Stimulated activated CD8-positive, alpha-beta memory T cell treated with anti-CD3 and anti-CD28 coated beads, Interleukin-12 subunit alpha, Interleukin-12 subunit beta, amount 100 ng/mL, for 4 hours (primary cell): ENCODE data around the gene KCNQ2.
"Not testable (repeated sequence)": the region's sequence is repeated elsewhere in the genome, so short reads cannot be mapped to it uniquely, and the experiment has no call there.

ENCODE experiments used
- DNase-seq: peaks from one replicate; pipeline ENCODE4 v3.0.0-alpha.2; 2020; ENCODE audit warnings: low read depth

The KCNQ2 gene

DNA sequence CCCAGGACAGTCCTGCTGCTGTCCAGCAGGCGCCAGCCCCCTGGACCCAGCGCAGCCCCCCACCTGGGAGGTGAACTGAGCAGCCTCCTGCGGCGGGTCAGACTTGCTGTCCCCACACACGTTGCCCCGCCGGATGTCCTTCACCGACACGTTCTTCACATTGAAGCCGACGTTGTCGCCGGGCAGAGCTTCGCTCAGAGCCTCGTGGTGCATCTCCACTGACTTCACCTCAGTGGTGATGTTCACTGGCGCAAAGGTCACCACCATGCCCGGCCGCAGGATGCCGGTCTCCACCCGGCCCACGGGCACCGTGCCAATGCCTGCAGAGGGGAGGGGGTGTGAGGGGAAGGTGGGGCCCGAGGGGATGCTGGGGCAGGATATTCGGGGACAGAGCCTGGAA is 18.0 kb upstream of the KCNQ2 start:
- DNase-seq = no peak

DNA sequence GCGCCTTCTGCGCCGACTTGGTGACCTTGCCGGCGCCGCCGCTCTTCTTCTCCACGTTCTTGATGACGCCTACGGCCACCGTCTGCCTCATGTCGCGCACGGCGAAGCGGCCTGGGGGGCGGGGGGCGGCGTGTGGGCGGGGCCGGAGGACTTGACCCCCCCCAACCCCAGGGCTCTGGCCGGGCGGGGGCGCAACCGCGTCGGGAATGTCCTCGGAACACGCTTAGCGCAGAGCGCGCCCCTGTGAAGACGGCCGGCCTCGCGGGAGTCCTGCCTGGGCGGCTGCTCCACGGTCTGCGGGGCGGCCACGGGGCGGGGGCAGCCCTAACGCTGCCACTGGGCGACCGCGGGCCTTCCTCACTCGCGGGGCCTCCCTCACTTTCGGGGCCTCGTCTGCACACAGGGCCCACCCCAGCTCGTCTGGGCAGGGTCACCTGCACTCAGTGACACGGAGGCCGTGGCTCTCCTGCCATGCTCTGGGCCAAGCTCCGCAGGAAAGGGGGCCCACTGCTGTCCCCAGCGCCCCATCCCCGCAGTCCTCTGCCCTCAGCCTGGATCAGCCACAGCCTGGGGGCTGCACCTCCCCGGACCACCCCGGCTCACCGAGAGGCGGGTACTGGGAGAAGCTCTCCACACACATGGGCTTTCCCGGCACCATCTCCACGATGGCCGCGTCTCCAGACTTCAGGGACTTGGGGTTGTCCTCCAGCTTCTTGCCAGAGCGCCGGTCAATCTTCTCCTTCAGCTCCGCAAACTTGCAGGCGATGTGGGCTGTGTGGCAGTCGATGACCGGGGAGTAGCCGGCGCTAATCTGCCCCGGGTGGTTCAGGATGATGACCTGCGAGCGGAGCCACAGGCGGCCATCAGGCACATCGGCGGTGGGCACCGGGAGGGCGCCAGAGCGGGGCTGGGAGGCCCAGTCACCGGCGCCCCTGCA is 16.1 kb upstream of the KCNQ2 start:
- no peak for DNase-seq

DNA sequence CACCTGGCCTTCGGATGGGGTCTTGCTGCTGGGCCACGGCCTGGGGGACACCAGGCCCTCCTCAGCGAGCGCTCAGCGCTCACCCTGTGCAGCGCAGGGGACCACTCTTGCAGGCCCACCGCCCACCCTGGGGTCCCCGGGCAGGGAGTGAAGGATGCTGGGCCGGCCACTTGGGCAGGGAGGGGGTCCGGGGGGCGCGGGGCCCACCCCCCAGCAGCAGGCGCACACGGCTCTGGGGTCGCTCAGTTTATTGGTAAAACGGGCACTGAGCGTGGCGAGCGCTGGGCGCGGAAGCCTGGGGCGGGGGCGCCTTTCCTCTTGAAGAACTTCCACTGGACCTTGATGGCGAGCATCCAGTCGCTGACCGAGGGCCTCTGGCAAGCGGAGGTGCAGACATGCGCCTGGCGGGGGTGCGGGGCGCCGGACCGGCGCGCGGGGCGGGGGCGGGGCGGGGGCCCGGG is 15.4 kb upstream of the KCNQ2 start:
- no peak for DNase-seq

DNA sequence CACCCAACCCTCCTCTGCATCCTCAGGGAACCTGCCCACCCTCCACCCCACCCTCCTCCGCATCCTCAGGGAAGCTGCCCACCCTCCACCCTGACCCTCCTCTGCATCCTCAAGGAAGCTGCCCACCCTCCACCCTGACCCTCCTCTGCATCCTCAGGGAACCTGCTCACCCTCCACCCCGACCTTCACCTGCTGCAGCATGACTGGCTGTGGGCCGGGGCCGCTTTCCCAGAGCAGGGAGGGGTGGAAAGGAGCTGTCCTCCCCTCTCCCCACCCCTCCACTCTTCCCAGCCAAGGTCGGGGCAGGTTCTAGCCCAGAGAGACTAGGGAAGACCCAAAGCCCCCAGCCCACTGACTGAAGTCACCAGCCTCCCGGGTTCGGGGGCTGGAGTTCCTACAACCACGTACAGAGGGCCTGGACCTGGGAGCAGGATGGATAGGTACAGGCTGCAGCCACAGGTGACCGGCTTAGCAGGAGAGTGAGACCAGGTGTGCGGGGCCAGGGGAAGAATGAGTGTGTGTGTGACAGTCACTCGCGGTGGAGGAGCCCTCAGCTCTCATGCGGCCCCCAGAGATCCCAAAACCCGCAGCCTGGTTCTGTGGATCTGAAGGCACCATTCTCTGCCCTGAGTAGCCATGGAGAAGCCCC is 14.8 kb upstream of the KCNQ2 start:
- no peak for DNase-seq

DNA sequence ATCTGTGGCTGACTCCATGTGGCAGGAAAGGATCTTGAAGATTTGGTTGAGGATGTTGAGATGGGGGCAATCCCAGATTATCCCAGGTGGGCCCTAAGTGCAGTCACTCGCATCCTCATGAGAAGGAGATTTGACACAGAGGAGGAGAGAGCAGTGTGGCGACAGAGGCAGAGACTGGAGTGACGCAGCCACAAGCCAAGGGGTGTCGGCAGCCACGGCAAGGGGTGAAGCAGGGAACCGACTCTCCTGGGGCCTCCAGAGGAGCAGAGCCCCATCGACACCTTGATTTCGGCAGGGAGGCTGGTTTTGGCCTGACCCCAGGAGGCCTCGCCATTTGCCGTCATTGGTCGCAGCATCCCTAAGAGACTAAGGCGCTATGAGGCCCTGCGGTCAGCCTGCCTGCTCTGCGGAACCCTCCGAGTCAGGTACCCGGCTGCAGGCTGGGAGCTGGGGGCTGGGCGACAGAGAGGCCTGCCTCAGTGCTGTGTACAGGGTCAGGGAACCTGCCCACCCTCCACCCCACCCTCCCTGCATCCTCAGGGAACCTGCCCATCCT is 13.9 kb upstream of the KCNQ2 start:
- no peak for DNase-seq

DNA sequence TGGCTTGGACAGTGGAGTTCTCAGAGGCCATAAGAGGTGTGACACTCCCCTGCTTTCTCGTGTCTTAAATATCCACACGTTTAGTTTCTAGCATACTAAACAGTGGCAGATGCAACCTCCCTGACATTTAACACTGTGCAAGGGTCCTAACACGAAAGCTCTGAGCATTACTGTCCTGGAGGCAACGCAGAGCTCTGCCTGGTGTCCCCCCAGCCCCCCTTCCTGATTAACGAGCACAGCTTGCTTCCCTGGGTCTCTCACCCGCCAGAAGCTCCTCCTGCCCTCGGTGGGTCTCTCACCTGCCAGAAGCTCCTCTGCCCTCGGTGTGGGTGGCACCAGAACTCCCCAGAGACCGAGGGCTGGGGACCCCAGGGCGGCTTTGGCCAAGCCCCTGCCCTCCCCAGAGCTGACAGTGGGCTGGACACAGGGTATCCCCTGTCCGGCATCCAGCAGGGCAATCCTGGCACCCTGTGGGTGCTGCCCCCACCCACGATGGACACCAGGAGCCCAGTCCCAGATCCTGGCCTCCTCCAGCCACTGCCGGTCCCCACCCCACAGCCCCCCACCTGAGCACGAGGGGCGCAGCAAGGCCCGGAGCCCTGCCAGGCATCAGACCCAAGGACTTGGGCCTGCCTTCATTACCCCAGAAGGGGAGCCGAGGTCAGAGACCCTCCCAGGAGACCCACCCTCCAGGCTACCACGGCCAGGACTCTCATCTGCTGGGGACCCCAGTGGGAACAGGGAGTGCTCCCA is 12.4 kb upstream of the KCNQ2 start:
- no peak for DNase-seq

DNA sequence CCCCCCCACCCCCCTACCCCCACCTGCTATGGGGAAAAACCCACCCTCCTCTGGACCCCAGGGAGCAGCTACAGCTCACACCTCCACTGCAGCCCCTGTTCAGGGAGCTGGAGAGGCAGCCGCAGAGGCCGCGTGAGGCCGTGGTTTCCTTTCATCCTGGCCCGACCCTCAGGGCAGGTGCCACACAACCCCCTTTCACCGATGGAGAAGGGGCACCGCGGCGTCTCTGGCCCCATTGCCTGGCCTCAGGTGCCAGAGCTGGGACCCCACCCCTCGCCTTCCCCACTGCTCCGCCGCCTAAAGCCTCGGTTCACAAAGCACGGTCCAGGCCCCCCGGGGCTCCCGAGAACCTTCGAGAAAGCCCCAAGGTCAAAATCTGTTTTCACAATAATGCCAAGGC is 11.8 kb upstream of the KCNQ2 start:
- DNase-seq = no peak

DNA sequence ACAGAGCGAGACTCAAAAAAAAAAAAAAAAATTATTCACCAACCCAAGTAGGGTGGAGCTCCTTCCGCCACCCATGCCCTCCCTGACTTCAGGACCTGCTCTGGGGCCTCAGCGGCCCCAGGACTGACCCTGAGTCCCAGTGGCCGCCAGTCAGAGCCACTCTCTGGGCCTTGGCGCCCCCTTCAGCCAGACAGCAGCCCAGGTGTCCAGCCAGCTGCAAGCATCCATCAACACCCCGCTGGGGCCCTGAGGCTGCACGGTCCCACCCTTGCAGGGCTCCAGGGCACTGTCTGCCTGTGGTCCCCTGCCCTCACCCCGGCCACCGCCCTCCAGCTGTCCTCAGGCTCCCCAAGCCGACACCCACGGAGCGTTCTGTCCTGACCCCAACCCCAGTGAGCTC is 11.4 kb upstream of the KCNQ2 start:
- no peak for DNase-seq

DNA sequence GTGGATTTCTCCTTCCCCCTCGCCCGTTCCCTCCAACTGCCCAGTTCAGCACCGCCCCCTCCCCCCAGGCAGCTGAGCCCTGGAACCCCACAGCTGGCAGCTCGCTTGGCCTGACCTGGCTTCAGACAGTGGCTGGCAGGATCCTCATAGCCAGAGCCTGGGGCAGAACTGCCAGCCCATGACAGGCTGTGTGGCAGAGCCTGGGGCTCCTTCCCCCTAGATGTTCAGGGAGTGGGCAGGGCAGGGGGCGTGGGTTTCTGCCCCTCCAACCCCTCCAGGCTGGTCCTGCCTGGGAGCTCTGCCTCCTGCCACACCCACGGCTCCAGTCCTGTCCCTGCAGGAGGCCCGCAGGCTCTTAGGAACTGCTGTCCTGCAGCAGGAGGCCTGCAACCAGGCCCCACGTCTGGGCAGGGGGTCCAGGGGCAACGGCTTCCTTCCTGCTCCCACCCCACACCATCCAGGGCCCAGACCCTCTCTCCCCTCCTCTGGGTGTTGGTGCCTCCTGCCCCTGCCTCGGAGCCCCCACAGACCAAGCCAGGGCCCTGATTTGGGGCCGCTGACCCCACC is 9.6 kb upstream of the KCNQ2 start:
- DNase-seq = no peak

DNA sequence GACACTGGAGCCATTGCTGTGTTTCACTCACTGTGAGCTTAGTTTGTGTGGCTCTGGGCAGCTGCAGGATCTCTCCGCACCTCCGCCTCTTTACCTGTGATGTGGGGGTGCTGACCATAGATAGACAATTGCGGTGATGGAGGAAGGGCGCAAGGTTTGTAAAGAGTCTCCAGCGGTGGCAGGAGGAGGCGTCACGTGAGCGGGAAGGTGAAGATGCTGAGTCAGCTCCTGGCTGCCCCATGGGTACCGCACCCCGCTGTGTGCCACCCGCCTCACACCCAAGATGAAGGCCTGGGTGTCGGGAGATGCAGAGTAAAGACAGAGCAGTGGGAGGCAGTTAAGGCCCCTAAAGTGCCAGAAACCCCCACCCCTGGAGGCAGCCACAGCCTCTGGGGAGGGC is 9.0 kb upstream of the KCNQ2 start:
- DNase-seq = no peak

DNA sequence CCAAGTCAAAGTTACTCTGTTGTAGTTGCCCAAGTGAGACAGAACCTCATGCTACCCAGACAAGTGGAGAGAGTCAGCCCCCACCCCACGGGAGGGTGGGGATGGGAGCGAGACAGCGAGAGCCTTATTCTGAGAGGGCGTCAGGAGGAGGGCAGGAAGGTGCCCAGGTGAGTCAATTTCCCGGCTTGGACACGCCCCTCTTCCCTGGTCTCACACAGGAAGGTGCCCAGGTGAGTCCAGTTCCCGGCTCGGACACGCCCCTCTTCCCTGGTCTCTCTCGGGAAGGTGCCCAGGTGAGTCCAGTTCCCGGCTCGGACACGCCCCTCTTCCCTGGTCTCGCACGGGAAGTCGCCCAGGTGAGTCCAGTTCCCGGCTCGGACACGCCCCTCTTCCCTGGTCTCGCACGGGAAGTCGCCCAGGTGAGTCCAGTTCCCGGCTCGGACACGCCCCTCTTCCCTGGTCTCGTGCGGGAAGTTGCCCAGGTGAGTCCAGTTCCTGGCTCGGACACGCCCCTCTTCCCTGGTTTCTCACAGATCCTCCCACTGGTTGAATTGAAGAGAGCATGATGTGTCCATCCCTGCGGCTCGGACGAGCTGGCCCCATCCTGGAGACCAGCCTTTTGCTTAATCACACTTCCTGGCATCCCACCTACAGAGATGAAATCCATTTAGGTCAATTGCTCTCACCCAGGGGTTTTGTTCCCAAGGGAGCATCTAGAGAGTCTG is 7.4 kb upstream of the KCNQ2 start:
- not testable (repeated sequence) for DNase-seq

DNA sequence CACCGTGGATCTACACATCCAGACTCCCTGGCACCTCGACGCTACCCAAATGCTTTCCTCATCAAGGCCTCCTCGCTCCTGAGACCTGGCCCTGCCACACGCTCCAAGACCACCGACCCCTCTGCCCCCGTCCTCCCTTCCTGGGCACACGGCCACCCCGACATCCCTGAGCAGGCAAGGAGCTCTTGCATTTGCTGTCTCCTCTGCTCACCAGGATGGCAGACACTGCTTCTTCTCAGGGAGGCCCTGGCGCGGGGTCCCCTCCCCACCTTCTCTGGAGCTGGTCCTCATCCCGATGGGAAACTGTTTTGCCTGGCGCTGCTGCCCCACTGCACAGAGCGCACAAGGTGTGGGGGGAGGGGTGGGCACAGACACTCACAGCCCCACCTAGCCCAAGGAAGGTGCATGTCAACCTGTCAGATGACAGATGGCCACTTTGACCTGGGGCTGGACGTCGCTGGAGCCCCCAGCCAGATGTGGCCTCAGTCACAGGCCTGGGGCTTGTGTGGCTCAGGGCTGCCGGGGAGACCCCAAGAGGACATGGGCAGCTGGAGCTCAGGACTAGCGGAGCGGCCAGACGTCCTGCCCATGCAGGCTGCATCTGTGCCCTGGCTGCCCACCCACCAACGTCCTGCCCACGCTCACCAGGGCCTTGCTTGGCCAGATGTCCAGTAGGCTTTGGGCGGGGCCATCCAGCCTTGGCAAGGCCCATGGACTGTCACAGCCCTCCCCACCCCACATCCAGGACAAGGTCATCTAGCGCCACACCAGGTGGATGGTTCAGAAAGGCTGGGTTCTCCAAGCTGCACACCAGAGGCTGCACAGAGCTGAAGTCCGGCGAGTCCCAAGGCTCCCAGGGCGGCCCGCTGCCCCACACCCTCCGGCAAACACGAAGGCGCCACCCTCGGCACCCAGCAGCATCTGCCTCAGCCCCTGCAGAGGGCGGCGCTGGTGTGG is 6.2 kb upstream of the KCNQ2 start:
- no peak for DNase-seq

DNA sequence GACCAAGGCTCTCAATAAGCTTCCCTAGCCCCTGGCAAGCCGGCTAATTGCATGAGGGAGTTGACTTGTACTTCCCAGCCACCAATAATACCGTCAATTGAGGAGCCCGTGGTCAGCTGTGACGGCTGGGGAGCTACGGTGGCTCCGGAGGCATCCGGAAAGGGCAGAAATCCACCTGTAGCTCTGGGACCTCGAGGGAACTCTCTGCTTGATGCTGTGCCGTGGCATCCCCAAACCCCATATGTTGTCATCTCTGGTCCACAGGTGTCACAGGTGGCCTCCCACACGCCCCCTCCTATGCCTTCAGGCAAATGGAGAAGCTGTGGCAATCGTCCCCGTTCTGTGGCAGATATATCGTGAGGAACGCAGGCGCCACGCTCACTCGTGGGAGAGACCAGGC is 5.5 kb upstream of the KCNQ2 start:
- no peak for DNase-seq

DNA sequence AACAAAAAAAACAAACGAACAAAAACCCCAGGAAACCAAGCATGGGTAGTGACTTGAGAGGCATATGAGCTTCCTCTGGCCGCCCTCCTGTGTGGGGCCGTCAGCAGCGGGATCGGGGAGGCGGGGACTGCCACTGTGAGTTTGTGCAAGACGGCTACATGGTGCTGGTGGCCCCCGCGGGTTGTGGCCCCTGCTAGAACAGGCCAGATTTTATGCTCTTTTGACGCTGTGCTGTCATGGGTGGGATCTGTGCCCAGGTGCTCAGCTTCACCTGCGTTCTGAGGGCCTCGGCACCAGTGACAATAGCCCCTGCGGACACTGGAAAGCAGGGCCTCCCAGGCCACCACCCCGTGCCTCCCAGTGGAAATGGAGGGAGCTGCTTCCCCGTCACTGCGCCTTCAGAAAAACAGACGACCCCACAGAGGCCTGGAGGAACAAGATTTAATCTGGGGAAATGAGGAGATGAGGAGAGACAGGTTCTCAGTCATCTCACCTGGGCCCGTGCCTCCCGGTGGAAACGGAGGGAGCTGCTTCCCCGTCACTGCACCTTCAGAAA is 4.7 kb upstream of the KCNQ2 start:
- no peak for DNase-seq

DNA sequence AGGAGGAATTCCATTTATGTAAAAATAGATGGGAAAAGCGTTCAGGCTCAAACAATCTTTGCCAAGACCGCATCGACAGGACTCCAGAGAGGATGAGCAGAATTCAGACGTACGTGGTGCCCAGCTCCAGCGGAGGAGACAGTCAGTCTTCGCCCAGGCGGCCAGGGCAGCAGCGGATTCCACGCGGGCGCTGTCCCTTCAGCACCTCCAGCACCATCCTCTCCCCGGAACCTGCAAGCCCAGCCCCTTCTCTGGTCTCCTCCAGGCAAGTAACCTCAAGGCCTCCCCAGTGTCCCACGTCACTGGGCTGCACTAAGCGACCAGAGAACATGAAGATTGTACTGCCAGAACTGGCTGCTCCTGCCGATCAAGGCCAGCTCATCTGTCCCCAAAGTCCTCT is 2.8 kb upstream of the KCNQ2 start:
- DNase-seq = no peak

DNA sequence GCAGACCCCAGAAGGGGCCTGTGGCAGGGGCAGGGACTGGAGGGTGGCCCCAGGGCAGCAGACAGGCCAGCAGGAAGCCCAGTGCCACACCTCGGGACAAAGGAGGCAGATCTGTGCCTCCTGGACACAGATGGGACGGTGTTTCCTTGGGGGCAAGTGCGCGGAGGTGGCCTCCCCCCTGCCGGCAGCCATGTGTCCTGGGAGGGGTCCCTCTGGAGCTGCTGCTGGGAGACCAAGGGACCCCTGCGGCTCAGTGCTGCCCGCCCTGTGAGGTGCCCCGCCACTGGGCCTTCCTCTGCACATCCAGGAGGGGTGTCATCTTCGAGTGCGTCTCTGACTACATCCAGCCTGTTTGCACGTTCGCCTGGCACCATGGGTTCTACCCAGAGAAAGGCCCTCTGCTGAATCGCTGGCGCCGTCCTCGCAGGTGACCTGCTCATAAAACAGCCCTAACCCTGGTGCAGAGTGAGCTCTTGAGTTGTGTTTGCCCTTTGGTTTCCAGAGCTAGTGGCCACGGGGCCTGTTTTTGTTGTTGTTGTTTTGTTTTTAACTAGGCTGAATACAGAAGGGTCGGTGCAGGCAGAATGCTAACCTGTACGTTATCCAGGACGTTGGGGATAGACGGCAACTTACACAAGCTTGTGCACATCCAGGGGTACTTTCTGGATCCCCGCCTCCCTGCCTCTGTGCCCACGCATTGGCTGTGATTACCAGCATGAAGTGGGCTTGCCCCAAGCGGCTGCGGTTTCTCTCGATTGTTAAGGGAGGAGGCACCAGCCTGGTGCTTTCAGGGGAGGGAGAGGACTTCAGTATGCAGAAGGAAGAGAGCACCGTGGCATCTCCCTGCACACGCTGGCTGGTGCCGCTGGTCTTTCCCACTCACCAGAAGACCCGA is 1.3 kb upstream of the KCNQ2 start:
- DNase-seq = no peak

DNA sequence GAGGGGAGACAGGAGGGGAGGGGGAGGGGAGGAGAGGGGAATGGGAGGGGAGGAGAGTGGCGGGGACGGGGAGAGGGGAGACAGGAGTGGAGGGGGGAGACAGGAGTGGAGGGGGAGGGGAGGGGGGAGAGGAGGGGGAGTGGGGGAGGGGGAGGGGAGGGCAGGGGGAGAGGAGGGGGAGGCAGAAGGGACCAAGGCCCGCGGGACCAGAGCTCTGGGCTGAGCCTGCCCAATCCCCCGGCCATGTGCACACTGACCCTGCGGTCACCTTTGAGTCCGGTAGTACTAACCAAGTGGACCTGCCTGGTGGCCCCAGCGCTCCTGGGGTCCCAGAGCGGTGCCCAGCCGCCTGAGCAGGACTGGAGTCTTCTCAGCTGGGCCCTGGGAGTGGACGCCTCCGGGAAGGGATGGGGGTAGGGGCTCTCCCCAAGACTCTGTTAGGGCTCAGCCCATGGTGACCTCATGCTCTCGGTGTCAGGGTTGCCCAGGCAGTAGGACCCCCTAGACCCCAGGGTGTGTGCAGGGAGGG is 471 bp upstream of the KCNQ2 start:
- no peak for DNase-seq

DNA sequence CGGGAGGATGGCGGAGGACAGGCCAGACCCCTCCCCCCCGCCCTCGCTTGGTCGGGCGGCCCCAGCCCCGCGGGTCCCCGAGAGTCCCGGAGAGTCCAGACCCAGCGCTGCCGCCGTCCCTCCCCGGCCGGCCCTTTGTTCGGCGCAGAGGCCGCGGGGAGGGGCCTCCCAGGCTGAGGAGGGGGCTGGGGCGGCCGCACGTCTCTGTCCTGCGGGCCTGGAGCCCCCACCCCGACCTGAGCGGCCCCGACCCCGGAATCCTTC is 806 bp downstream of the KCNQ2 start:
- no peak for DNase-seq
